Left ventricle myocardium superior (tissue), 1 donor: ENCODE results near the gene MKI67. TPM values are rescaled to one million over a fixed set of nuclear protein-coding genes. Genes with fewer than 3 reads are reported as not detected.
"Not testable (repeated sequence)": the region's sequence is repeated elsewhere in the genome, so short reads cannot be mapped to it uniquely, and the experiment has no call there.

Experiments used
- ATAC-seq: fragments of 200-7000 bp; cut with Tn5 transposase; one replicate; pipeline ENCODE4 v1.9.1; 2020; ENCODE audit warnings: mild to moderate bottlenecking, moderate library complexity
- DNase-seq: peaks from one replicate; pipeline ENCODE4 v3.0.0-alpha.2; 2020
- intact Hi-C: fragments of 100-400 bp; cut with micrococcal nuclease; formaldehyde crosslinking; loops from one replicate; pipeline ENCODE4 v1.11.0; 2022
- total RNA-seq: library from RNA; stranded (reverse); fragmentation: NEBNext Ultra II Directional; extraction: Animal tissue kit (Norgen Biotek cat#: 25700); gene quantifications from one replicate; pipeline ENCODE4 v1.2.1, GENCODE V29; 2021
- donor health status: DM: no; HTN: yes; CAD: no; lungs with severe emphysema.

MKI67 gene
- total RNA-seq, 1 donor from 2014 or later = 1.3 TPM

- ATAC-seq (no peak), DNase-seq (no peak)
- intact Hi-C loops = no loop called here
Observed at GRCh38 chr10:128116187-128116586, 10.0 kb downstream of the MKI67 start.

- no peak for ATAC-seq
- no peak for DNase-seq
- intact Hi-C loops = no loop called here
Observed at GRCh38 chr10:128115356-128115755, 10.9 kb downstream of the MKI67 start.

DNA sequence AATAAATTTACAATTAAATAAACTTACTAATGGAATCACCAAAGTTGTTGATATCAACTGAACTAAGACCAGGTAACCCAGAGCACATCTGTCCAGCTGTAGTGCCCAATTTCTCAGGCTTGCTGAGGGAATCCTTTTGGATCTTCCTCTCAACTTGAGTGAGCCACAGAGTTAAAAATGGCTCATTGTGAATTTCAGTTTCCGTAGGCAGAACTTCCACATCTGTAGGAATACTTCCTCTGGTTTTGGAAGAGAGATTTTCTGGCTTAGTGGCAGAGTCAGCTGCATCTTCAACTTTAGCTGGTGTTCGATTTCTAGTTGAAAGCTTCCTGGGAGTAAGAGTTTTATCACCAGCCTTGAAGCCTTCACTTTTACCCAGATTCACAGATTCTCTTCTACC is 11.3 kb downstream of the MKI67 start:
- DNase-seq (no peak), ATAC-seq (no peak)
- intact Hi-C loops = no loop called here

DNA sequence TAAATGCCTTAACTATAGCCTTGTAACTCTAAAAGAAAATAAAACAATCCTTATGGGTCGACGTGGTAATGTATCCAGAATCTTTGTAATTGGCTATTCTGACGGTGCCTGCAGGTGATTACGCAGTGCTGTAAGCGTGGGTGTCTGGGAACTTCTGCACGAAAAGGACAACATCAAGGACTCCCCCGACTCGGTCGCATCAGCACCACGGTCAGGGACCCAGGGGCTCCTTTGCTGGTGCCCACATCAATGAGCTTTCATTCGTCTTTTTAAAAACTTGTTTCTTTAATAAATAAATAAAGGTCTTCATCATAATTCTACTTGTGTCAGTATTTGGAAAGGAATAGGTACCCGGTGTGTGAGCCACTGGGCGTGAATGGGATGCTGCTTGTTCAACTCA is 13.2 kb downstream of the MKI67 start:
- ATAC-seq = no peak
- no peak for DNase-seq
- intact Hi-C loops = no loop called here

- no peak for DNase-seq
- intact Hi-C loops = no loop called here
- ATAC-seq = no peak
Observed at GRCh38 chr10:128111696-128112095, 14.5 kb downstream of the MKI67 start.

DNA sequence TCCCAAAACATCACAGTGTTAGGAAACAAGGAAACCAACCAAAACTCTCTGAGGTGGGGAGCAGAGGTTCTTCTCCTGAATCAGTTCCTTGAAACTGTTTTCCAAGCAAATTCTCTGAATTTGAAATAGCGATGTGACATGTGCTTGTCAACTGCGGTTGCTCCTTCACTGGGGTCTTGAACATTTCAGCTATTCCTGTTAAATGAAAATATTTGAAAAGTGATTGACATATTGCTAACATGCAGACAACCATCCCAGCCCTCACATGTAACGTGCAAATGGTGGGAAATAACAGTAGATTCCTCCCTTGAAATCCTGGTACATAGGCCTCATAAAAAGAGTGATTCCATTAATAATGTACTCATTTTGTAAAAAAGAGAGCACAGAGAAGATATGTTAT is 15.9 kb downstream of the MKI67 start:
- intact Hi-C loops = no loop called here
- DNase-seq = no peak

GRCh38 chr10:128109707-128110106 is 16.5 kb downstream of the MKI67 start:
- intact Hi-C loops = no loop called here
- ATAC-seq (no peak), DNase-seq (no peak)

More for the DNA sequence above, 15.9 kb downstream of the MKI67 start:
- ATAC-seq = no peak

DNA sequence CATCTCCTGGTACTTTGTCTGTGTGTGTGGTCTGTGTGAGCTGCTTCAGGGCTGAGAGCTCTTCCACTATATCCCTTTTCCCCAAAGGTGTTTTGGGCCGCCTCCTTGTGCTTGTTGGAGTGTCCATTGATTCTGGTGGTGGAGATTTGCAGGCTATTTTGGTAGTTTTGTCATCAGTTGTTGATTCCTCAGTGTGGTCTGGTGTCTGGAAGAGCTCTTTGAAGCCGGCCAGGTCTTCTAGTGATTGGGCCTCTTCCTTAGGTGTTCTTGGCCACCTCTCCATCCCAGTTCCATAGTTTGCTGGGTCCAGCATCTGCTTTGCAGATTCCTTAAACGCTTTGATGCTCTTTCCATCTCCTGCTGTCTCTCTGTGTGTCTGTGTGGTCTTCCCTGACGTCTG is 20.8 kb downstream of the MKI67 start:
- DNase-seq (no peak), ATAC-seq (no peak)
- intact Hi-C loops = no loop called here

DNA sequence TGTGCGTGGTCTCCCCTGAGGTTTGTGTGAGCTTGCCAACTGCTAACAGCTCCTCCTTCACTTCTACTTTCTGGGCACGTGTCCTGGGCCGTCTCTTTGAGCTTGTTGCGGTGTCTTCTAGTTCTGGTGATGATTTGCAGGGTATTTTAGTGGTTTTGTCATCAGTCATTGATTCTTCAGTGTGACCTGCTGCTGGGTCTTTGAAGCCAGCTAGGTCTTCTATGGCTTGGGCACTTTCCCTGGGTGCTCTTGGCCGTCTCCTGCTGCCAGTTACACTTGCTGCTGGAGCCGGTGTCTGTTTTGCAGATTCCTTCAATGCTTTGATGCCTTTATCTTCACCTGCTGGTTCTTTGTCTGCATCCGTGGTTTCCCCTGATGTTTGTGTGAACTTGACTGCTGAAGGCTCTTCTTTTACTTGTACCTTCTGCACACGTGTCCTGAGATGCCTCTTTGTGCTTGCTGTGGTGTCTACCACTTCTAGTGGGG is 23.0 kb downstream of the MKI67 start:
- ATAC-seq (no peak), DNase-seq (no peak)

DNA sequence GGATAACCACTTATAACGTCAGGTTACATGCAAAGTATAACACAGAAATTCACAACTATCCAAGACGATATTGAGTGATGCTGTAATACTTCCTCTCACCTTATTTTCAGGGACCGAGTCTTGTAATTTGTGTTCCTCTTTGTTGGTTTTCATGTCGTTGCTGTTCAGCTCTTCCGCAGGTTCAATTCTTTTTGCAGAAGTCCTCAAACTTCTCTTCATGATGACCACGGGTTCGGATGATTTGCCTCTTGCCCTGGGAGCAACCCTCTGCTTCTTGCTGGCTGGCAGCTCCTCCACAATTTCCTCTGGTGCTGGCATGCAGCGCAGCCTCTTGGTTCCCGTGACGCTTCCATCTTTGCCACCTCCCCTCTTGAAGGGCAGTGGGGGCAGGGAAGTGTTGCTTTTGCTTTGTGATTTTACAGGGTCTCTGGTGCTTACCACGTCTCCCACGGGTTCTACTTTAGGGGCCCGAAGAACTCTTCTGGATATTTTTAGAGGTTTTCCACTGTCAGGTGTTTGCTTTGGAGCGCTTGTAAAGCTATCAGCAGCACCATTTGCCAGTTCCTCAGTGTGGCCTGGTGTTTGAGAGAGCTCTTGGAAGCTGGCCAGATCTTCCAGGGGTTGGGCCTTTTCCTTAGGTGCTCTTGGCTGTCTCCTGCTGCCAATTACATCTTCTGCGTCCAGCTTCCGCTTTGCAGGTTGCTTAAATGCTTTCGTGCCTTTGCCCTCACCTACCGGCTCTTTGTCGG is 23.6 kb downstream of the MKI67 start:
- DNase-seq (no peak), ATAC-seq (peak; percentile 50)
- intact Hi-C loops = no loop called here

More for the DNA sequence above, 23.0 kb downstream of the MKI67 start:
- intact Hi-C loops = no loop called here

- no peak for ATAC-seq
Observed at GRCh38 chr10:128101901-128102300, 24.3 kb downstream of the MKI67 start.

GRCh38 chr10:128099901-128100300 is 26.3 kb downstream of the MKI67 start:
- intact Hi-C loops = no loop called here
- ATAC-seq = no peak
- DNase-seq = no peak

More at GRCh38 chr10:128101901-128102300, 24.3 kb downstream of the MKI67 start:
- no peak for DNase-seq
- intact Hi-C loops = no loop called here

GRCh38 chr10:128098631-128099030 is 27.6 kb downstream of the MKI67 start:
- intact Hi-C loops = no loop called here
- no peak for DNase-seq
- ATAC-seq = no peak

DNA sequence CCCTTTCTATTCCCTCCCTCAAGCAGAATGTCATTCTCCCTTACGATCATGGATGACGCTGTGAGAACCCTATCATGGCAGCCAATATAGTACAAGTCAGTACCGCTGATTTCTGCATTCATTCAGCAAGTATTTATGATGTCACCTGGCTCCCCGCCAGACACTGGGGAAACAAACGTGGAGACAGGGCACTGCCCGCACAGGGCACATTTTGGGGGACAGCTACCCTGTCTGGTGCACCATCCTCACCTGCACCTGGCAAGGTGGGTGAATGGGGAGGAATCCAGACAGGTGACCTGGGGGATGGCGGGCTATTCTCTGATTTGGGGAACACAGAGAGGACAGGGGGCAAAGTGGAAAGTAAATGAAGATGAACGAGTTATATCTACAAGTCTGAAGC is 28.4 kb downstream of the MKI67 start:
- ATAC-seq (no peak), DNase-seq (no peak)
- intact Hi-C loops = no loop called here

DNA sequence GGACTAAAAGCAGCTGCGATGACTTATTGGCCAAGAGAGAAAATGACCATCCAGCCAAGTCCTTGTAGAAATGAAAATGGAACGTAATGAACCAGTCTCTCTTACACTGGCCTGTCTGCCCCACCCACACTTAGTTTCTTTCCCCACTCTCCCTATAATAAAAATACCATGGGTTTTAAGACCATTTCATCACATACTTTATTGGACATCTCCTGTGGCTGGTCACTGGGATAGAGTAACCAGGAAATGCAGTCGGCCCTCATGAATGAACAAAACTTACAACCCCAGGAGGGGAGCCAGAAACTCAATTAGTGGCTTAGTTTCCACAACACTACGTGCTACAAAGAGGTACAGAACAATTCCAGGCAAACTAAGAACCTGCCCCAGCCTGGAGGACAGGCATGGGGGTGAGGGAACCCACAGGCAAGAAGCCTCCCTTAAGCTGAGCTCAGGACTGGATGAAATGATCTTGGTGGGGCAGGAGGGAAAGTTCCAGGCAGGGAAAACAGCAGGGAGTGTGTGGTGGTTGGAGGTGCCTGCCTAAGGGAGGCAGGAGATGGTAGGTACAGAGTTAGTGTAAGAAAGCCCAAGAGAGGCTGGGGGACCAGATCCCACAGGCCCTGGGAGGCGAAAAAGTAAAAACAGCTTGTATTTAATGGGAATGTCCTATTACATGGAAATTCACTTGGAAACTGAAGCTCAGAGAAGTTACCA is 29.6 kb downstream of the MKI67 start:
- ATAC-seq = no peak
- no peak for DNase-seq
- intact Hi-C loops = no loop called here

DNA sequence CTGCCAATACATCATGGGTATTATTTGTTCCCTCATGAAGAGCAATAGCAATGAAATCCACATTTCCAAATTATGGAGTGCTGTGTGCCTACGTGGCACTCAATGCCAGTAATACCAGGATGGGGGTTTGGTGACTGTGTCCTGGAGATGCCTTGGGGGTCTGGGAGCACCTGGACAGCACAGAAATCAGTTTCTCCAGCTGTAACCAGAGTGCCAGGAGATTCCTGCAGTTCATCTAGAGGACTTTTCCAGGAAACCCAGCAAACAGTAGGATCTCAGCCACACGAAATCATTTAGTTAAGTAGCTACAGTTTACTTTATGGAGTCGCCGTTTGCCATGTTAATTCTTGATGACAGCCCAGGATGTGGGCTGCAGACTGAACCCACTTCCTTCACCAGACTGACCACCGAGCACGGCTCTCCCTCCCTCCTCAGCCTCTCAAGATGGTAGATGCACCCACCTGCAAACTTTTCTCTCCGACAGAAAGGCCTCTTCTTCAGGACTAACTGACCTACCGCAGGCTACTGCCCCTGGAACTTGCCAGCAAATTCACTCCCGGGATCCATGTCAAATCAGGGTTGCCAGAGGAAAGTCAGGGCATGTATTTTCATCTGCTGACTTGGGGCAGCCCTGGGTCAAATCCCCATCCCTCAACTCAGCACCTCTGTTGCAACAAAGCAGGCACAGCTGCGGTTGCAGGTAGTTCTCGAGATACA is 30.3 kb downstream of the MKI67 start:
- intact Hi-C loops = no loop called here
- DNase-seq = no peak
- ATAC-seq = no peak

DNA sequence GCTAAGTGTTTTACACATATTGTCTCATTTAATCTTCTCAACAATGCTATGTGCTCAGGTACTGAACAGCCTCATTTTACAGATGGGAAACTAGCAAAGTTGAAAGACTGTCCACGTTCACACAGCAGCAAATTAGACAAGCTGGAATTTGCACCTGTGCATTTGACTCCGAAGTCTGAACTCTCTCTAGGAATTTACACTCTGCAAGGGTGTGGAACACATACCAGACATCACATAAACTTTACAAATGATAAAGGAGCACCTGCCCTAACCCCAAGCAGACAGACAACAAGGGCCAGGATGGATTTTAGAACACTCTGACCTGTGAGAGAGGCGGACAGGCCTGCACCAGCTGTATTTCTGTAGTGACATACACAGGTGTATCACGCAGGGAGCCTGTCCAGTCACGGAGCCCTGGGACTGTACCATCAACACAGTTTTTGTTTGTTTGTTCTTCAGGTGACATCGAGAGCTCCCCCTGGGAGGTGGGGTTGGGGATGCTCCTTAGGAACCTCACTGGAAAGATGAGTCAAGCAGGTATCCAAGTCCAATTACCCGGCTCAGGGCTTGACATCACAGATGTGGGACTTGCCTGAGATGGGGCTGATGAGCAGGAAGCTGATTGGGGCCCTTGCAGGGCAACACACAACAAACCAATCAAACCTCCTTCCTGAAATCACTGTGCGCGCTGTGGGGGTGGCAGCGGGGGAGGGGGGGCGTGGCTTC is 31.0 kb downstream of the MKI67 start:
- DNase-seq (no peak), ATAC-seq (no peak)
- intact Hi-C loops = no loop called here

DNA sequence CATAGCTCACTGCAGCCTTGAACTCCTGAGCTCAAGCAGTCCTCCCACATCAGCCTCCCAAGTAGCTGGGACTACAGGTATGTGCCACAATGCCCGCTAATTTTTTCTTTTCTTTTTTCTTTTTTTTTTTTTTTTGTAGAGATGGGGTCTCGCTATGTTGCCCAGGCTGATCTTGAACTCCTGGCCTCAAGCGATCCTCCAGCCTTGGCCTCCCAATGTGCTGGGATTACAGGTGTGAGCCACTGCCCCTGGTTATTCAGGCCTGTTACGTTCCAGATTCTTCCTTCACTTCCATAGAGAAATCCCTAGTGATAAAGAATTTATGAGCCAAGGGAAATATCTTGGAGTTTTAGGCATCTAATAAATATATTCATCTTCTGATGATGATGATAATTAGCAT is 31.6 kb downstream of the MKI67 start:
- intact Hi-C loops, DNase-seq, ATAC-seq: not testable (repeated sequence)

- ATAC-seq (no peak), DNase-seq (no peak)
- intact Hi-C loops = no loop called here
Observed at GRCh38 chr10:128092454-128092853, 33.8 kb downstream of the MKI67 start.
